ENCODE results near the gene STK40. TPM values are rescaled to one million over a fixed set of nuclear protein-coding genes. Genes with fewer than 3 reads are reported as not detected.

STK40 gene
- total RNA-seq, 1 experiment from 2014 or later: 26.2 TPM

DNA sequence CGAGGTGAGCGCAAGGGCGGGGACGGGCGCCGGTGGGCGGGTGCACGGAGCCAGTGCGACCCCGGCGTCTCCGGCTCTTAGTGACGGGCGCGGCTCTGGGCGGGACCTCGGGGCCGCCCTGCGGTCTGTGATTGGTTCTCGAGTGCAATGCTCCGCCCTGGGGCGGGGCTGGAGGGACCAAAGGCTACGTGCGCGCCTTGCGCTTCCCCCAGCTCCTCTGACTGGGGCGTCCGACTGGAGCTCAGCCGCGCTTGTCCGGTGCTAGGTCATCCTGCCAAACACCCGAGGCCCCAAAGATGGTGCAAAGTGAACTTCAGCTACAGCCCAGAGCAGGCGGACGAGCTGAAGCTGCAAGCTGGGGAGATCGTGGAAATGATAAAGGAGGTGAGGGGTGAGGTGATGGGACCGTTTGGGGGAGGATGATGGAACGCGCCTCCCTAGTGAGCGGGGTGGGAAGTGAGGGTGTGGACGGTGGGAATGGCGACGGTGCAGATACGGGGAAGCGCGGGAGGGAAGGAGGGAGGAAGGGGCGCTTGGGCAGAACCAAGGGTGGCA is 78.7 kb downstream of the STK40 start:
- Mint-ChIP-seq H3K36me3 (ENCODE audit: insufficient read depth in 1 of 3, low read depth in 3 of 3) (peaks cover 20 to 57% (median 56%) of the 10 kb centered on the region in 3 experiments), H3K4me1 (peaks cover 16 to 19% of the 10 kb centered on the region in 2 experiments), H3K27me3 (ENCODE audit: low read depth) (no peaks in the 10 kb centered on the region; the same call in 1 of the 2 replicates), H3K9me3 (no peaks in the 10 kb centered on the region), H3K4me3 (peak overlapping the region; percentile 91 to 92), H3K27ac (peak overlapping the region in 2 of 3 experiments; percentile 33 to 94; a peak in 4 of 7 replicates)
- no peaks in the 10 kb centered on the region for H3K79me1 ChIP-seq (ENCODE audit: insufficient read depth, low read depth, low read length, poor library complexity, severe bottlenecking)
- no CpG with 5 or more reads among the region's 46 CpGs for WGBS (ENCODE audit: extremely low coverage, insufficient read length, low lambda C conversion rate)
- H3K23me2 ChIP-seq (ENCODE audit: insufficient read length, low read depth, low read length, poor library complexity, severe bottlenecking): peaks cover 8% of the 10 kb centered on the region
- H4K8ac ChIP-seq (replicated peaks; ENCODE audit: insufficient read length, low read depth, low read length): no peak overlapping the region
- no peak overlapping the region for H3K4ac ChIP-seq (ENCODE audit: low read depth, low read length)
- H3K56ac ChIP-seq (ENCODE audit: insufficient read length, low read depth, low read length): no peak overlapping the region
- H4K20me1 ChIP-seq (ENCODE audit: control insufficient read depth, insufficient read depth, insufficient read length): no peaks in the 10 kb centered on the region
- peak overlapping the region; percentile 90 for H3K4me2 ChIP-seq (ENCODE audit: insufficient read depth, insufficient read length, low read length)
- H2BK120ac ChIP-seq (ENCODE audit: low read depth, low read length, poor library complexity, severe bottlenecking): no peak overlapping the region
- H4K91ac ChIP-seq (ENCODE audit: insufficient read length, low read depth, low read length): no peak overlapping the region
- no peaks in the 10 kb centered on the region for H3K27me3 ChIP-seq (ENCODE audit: insufficient read depth, low read length)
- H3K79me2 ChIP-seq (ENCODE audit: insufficient read depth, low read length): no peaks in the 10 kb centered on the region
- no peak overlapping the region for H3K14ac ChIP-seq (ENCODE audit: insufficient read depth, low read length)
- TF ChIP-seq, protein P1, sequence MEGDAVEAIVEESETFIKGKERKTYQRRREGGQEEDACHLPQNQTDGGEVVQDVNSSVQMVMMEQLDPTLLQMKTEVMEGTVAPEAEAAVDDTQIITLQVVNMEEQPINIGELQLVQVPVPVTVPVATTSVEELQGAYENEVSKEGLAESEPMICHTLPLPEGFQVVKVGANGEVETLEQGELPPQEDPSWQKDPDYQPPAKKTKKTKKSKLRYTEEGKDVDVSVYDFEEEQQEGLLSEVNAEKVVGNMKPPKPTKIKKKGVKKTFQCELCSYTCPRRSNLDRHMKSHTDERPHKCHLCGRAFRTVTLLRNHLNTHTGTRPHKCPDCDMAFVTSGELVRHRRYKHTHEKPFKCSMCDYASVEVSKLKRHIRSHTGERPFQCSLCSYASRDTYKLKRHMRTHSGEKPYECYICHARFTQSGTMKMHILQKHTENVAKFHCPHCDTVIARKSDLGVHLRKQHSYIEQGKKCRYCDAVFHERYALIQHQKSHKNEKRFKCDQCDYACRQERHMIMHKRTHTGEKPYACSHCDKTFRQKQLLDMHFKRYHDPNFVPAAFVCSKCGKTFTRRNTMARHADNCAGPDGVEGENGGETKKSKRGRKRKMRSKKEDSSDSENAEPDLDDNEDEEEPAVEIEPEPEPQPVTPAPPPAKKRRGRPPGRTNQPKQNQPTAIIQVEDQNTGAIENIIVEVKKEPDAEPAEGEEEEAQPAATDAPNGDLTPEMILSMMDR (conservative IDR thresholded peaks at IDR 0.05): no peak
- no peak overlapping the region for H3K27ac ChIP-seq (ENCODE audit: insufficient read length, low read depth, low read length)
- H2BK15ac ChIP-seq (ENCODE audit: low read depth, low read length): no peak overlapping the region; the same call in 1 of the 2 replicates
- no peak overlapping the region for H2AFZ ChIP-seq (ENCODE audit: low read length)
- H2AK5ac ChIP-seq (ENCODE audit: insufficient read length, low read length): no peak overlapping the region
- no peak overlapping the region for H4K5ac ChIP-seq (ENCODE audit: insufficient read length, low read depth, low read length)
- no peak overlapping the region for H2BK20ac ChIP-seq (ENCODE audit: low read depth, low read length, poor library complexity, severe bottlenecking)
- DNase-seq: peak; percentile 95
- H3K4me1 ChIP-seq (ENCODE audit: insufficient read depth, low read length): peaks cover 3% of the 10 kb centered on the region; the same call in 1 of the 2 replicates
- H2BK5ac ChIP-seq (ENCODE audit: insufficient read length, low read length): no peak overlapping the region
- H3K9me3 ChIP-seq (ENCODE audit: control insufficient read depth, low read depth, low read length): no peaks in the 10 kb centered on the region
- no peak overlapping the region for H3T11ph ChIP-seq (ENCODE audit: low read length)
- H3K18ac ChIP-seq (ENCODE audit: insufficient read length, low read depth, low read length): no peak overlapping the region
- no peak overlapping the region for H2BK12ac ChIP-seq (ENCODE audit: insufficient read length, low read depth, low read length)
- H3K23ac ChIP-seq (ENCODE audit: insufficient read length, low read depth, low read length): no peak overlapping the region
- peak overlapping the region; percentile 32 for H3K9ac ChIP-seq (ENCODE audit: extremely low read depth, insufficient read length, low read length)

Measured in H9 (cell line).